ENCODE measurements around the gene DUOX2. TPM values are rescaled to one million over a fixed set of nuclear protein-coding genes. Genes with fewer than 3 reads are reported as not detected.

The DUOX2 gene
- total RNA-seq, 1 experiment from 2014 or later = 0.99 TPM

- intact Hi-C loops (cut with micrococcal nuclease; ENCODE audit: unreplicated experiment) = no loop called here
- ChIA-PET POLR2A (ENCODE audit: low non-redundant PET) (no interaction called here), CTCF (no interaction called here)
- Histone ChIP-seq H3K27ac (ENCODE audit: low read depth, low read length, poor library complexity, severe bottlenecking) (no peak overlapping the region), H3K4me3 (ENCODE audit: low read depth, low read length, poor library complexity, severe bottlenecking) (no peak overlapping the region), H3K36me3 (ENCODE audit: insufficient read depth, low read length, poor library complexity, severe bottlenecking) (no peaks in the 10 kb centered on the region), H3K9me3 (ENCODE audit: low read depth, low read length, poor library complexity, severe bottlenecking) (no peaks in the 10 kb centered on the region), H3K4me1 (ENCODE audit: insufficient read depth, low read length, poor library complexity, severe bottlenecking) (no peaks in the 10 kb centered on the region), H3K27me3 (replicated peaks; ENCODE audit: insufficient read depth, low read depth, low read length, poor library complexity) (no peaks in the 10 kb centered on the region)
- no peak for DNase-seq (ENCODE audit: low spot score)
- no TSS peak for BruUV-seq (replicated peaks)
- no peak for TF ChIP-seq CTCF (conservative IDR thresholded peaks at IDR 0.05; ENCODE audit: low read depth, low read length)
- TF ChIP-seq EZH2 (IDR thresholded peaks at IDR 0.05; ENCODE audit: borderline replicate concordance, low read depth, low read length, poor library complexity, severe bottlenecking) = no peak
Observed at GRCh38 chr15:45155739-45156138, 41.8 kb upstream of the DUOX2 start.

- intact Hi-C loops (cut with micrococcal nuclease; ENCODE audit: unreplicated experiment) = no loop called here
- H3K9me3 ChIP-seq (ENCODE audit: low read depth, low read length, poor library complexity, severe bottlenecking) = no peaks in the 10 kb centered on the region
- H3K27me3 ChIP-seq (replicated peaks; ENCODE audit: insufficient read depth, low read depth, low read length, poor library complexity) = no peaks in the 10 kb centered on the region
- H3K4me3 ChIP-seq (ENCODE audit: low read depth, low read length, poor library complexity, severe bottlenecking) = no peak overlapping the region
- no TSS peak for BruUV-seq (replicated peaks)
- H3K36me3 ChIP-seq (ENCODE audit: insufficient read depth, low read length, poor library complexity, severe bottlenecking) = no peaks in the 10 kb centered on the region
- ChIA-PET POLR2A (ENCODE audit: low non-redundant PET) (no interaction called here), CTCF (no interaction called here)
- TF ChIP-seq CTCF (conservative IDR thresholded peaks at IDR 0.05; ENCODE audit: low read depth, low read length) = no peak
- no peak for TF ChIP-seq EZH2 (IDR thresholded peaks at IDR 0.05; ENCODE audit: borderline replicate concordance, low read depth, low read length, poor library complexity, severe bottlenecking)
- no peak for DNase-seq (ENCODE audit: low spot score)
- no peaks in the 10 kb centered on the region for H3K4me1 ChIP-seq (ENCODE audit: insufficient read depth, low read length, poor library complexity, severe bottlenecking)
- no peak overlapping the region for H3K27ac ChIP-seq (ENCODE audit: low read depth, low read length, poor library complexity, severe bottlenecking)
Observed at GRCh38 chr15:45151998-45152828, 38.2 kb upstream of the DUOX2 start.

- ChIA-PET POLR2A (ENCODE audit: low non-redundant PET) (no interaction called here), CTCF (no interaction called here)
- no peaks in the 10 kb centered on the region for H3K4me1 ChIP-seq (ENCODE audit: insufficient read depth, low read length, poor library complexity, severe bottlenecking)
- DNase-seq (ENCODE audit: low spot score) = no peak
- no peak overlapping the region for H3K4me3 ChIP-seq (ENCODE audit: low read depth, low read length, poor library complexity, severe bottlenecking)
- no peaks in the 10 kb centered on the region for H3K27me3 ChIP-seq (replicated peaks; ENCODE audit: insufficient read depth, low read depth, low read length, poor library complexity)
- no peak for TF ChIP-seq CTCF (conservative IDR thresholded peaks at IDR 0.05; ENCODE audit: low read depth, low read length)
- no peak for TF ChIP-seq EZH2 (IDR thresholded peaks at IDR 0.05; ENCODE audit: borderline replicate concordance, low read depth, low read length, poor library complexity, severe bottlenecking)
- intact Hi-C loops (cut with micrococcal nuclease; ENCODE audit: unreplicated experiment) = no loop called here
- no peaks in the 10 kb centered on the region for H3K9me3 ChIP-seq (ENCODE audit: low read depth, low read length, poor library complexity, severe bottlenecking)
- BruUV-seq (replicated peaks) = no TSS peak
- H3K36me3 ChIP-seq (ENCODE audit: insufficient read depth, low read length, poor library complexity, severe bottlenecking) = no peaks in the 10 kb centered on the region
- no peak overlapping the region for H3K27ac ChIP-seq (ENCODE audit: low read depth, low read length, poor library complexity, severe bottlenecking)
Observed at GRCh38 chr15:45150997-45151396, 37.0 kb upstream of the DUOX2 start.
